Epithelial cell of proximal tubule (primary cell): ENCODE results near the gene DNER. TPM values are rescaled to one million over a fixed set of nuclear protein-coding genes. Genes with fewer than 3 reads are reported as not detected.
A peak's percentile ranks its signal among the peaks of the same experiment; 100 is the strongest.

Experiments used
- DNase-seq: peaks from one replicate; pipeline ENCODE4 v3.0.0-alpha.2; 2011; ENCODE audit warnings: low read depth
- H3K4me3 ChIP-seq: 2 replicates; pipeline ENCODE4 v1.5.1; 2011; ENCODE audit warnings: low read depth, mild to moderate bottlenecking, low read length
- total RNA-seq: library from RNA; depleted of rRNA; stranded (reverse); fragments of >200 nt; gene quantifications from 2 replicates; pipeline ENCODE4 v1.2.3, GENCODE V29; 2015
- TF ChIP-seq, protein P1 (sequence below): conservative IDR thresholded peaks from 2 replicates; pipeline ENCODE4 v1.5.1; 2012; ENCODE audit warnings: low read depth, mild to moderate bottlenecking, low read length

The DNER gene
- total RNA-seq, 1 donor from 2014 or later, result 2.7 TPM

DNA sequence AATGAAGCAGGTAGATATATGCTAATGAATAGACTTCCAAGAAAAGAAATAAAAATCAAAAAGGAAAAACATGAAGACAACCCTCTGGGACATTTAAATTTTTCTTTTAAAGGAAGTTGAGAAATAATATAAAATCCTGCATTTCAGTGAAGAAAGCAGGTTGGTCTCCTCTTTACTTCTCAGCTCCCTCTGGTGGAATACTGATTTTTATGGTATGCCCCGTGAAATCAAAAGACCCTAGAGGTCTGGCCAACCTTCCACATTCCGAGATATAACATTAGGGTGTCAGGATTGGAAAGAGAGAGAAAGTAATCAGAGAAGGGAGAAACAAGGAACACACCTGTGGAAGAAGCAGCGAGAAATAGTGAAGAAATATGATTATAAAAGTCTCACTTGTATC is 72.7 kb downstream of the DNER start:
- no peak for DNase-seq
- no peak overlapping the region for H3K4me3 ChIP-seq
- TF ChIP-seq, protein P1, sequence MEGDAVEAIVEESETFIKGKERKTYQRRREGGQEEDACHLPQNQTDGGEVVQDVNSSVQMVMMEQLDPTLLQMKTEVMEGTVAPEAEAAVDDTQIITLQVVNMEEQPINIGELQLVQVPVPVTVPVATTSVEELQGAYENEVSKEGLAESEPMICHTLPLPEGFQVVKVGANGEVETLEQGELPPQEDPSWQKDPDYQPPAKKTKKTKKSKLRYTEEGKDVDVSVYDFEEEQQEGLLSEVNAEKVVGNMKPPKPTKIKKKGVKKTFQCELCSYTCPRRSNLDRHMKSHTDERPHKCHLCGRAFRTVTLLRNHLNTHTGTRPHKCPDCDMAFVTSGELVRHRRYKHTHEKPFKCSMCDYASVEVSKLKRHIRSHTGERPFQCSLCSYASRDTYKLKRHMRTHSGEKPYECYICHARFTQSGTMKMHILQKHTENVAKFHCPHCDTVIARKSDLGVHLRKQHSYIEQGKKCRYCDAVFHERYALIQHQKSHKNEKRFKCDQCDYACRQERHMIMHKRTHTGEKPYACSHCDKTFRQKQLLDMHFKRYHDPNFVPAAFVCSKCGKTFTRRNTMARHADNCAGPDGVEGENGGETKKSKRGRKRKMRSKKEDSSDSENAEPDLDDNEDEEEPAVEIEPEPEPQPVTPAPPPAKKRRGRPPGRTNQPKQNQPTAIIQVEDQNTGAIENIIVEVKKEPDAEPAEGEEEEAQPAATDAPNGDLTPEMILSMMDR, result peak; percentile 21

DNA sequence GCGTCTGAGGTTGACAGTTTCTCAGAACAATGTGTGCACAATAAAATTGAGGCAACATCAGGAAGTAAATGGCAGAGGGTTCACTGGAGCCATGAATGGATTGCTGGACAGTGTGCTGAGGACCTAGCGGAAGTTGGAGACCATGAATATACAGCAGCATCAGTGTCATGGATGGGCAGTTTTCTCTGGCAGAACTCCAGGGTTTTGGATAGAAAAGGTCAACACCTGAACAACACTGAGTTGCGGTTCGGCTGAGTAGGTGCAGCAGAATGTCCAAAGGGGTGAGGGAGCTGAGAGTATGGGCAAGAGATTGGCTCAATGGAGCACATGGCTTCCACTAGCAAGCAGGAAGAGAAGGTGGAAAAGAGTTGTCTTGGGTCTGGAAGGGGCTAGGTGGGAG is 73.7 kb downstream of the DNER start:
- TF ChIP-seq, protein P1, result no peak
- no peak for DNase-seq
- no peak overlapping the region for H3K4me3 ChIP-seq

GRCh38 chr2:229636571-229636970 is 77.8 kb downstream of the DNER start:
- no peak for DNase-seq
- TF ChIP-seq, protein P1, result no peak
- H3K4me3 ChIP-seq, result no peak overlapping the region

DNA sequence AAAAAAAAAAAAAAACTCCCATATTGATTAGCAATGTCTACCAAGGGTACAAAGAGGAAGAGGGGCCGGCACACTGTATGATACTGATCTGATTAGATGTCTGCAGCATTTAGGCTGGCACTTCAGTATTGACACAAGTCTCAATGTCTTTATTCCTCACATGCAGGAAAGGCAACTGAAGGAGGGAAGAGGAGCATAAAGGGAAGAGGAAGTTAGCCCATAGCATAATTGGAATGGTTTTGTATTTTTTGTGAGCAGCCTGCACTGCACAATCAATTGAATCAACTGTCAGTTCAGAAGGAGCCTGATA is 79.0 kb downstream of the DNER start:
- no peak for DNase-seq
- no peak overlapping the region for H3K4me3 ChIP-seq
- TF ChIP-seq, protein P1, result no peak

DNA sequence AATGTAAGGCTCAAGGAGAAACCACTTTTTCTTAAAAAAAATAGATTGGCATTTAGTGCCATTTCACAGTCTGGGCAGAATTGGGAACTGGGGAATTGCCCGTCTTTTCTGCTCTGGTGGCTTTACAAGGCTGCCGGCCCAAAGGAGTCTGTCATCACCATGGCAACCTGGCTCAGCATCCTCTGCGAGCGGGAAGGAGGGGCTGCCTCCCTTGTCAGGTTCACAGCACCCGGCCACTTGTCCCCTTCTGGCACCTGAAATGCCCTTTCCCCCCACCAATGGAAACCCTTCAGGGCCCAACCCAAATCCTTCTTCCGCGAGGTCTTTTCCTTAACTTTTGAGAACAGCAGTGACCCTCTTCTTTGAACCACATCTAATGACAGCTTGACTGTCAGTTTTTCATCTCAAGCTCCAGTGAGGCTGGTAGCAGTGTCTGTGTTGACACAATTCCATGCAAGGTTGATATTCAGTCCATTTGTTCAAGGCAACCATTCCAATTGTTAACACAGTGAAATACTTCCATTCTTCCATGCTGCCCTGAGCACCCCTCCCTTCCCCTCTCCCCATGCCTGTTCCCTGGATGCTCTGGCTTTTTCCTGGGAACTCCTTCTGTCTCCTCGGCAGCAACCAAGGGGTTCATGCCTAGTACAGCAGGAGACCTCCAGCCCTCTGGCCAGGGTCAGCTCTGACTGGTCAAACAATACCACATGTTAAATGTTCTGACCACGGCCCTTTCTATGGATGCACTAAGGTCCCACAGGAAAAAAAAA is 79.6 kb downstream of the DNER start:
- no peak overlapping the region for H3K4me3 ChIP-seq
- DNase-seq, result no peak
- TF ChIP-seq, protein P1, result no peak

- DNase-seq, result no peak
- TF ChIP-seq, protein P1, result no peak
- H3K4me3 ChIP-seq, result no peak overlapping the region
Measured at GRCh38 chr2:229633556-229633955, 80.8 kb downstream of the DNER start.

DNA sequence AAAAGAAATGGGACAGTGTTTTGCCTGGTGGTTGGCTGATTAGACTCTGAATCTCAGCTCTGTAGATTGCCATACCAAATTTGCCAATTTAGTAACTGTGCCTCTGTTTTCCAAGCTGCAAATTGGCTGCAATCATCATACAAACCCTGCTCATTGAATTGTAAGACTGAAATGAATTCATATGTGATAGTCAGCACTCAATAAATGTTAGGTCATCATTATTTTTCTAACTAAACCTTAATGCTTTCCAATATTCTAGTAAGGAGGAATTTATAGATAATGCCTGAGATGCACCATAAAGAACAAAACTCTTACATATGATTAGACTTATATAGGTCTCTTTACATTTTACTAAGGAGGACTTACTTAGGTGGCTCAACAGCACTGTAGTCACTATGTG is 85.3 kb downstream of the DNER start:
- TF ChIP-seq, protein P1, result no peak
- H3K4me3 ChIP-seq, result no peak overlapping the region
- no peak for DNase-seq
